GM12878 (cell line): Measurements from ENCODE around the gene HEYL. TPM values are rescaled to one million over a fixed set of nuclear protein-coding genes. Genes with fewer than 3 reads are reported as not detected.

ENCODE experiments used
- ATAC-seq: fragments of 200-7000 bp; cut with Tn5 transposase; 3 replicates; pipeline ENCODE4 v1.9.1; 2020; ENCODE audit warnings: mild to moderate bottlenecking, moderate library complexity
- BruUV-seq: library from RNA; stranded (reverse); fragments of 400-500 nt; replicated peaks from 2 replicates; lab custom pipeline; 2021; lab: Mats Ljungman, UMichigan
- CTCF ChIA-PET: fragments of 300-600 bp; sonication (Branson Sonifier 250); formaldehyde crosslinking; extraction: SDS; loops from one replicate; lab custom pipeline; 2021; ENCODE audit warnings: inconsistent platforms; lab: Yijun Ruan, JAX
- POLR2A ChIA-PET: fragments of 350-600 bp; formaldehyde crosslinking; extraction: SDS; loops from one replicate; lab custom pipeline; 2021; ENCODE audit warnings: inconsistent platforms; lab: Charles Lee
- RAD21 ChIA-PET: fragments of 300-600 bp; sonication (Branson Sonifier 250); formaldehyde crosslinking; loops from one replicate; lab custom pipeline; 2023; ENCODE audit warnings: antibody characterized with exemption; ENCODE audit not compliant: unreplicated experiment; lab: Charles Lee
- SMC1A ChIA-PET: fragments of 300-600 bp; sonication (Branson Sonifier 250); formaldehyde crosslinking; loops from one replicate; lab custom pipeline; 2023; ENCODE audit not compliant: unreplicated experiment, uncharacterized antibody; lab: Charles Lee
- DNase-seq: peaks from one replicate; pipeline ENCODE4 v3.0.0-alpha.2; 2011; ENCODE audit warnings: low read depth, low spot score
- FAIRE-seq: peaks from 3 replicates; lab custom pipeline; 2011; peaks lifted over from hg19 to GRCh38; lab: Jason Lieb, UNC
- H2AFZ ChIP-seq: 2 replicates; pipeline ENCODE4 v1.6.0; 2011; ENCODE audit warnings: low read depth, low read length, control low read depth; ENCODE audit not compliant: control insufficient read depth
- H3K27ac ChIP-seq: 2 replicates; pipeline ENCODE4 v1.5.1; 2011; ENCODE audit warnings: control low read depth; ENCODE audit not compliant: control insufficient read depth, insufficient read depth
- H3K27me3 ChIP-seq, 2 experiments: replicated peaks in 1 of 2; 2 replicates each; pipeline versions ENCODE4 v1.6.0 to v1.6.1; 2011; ENCODE audit warnings: low read length in 1 of 2; ENCODE audit not compliant: control insufficient read depth in 2 of 2, insufficient read depth in 2 of 2
- H3K36me3 ChIP-seq, 2 experiments: 2 replicates each; pipeline ENCODE4 v1.5.1; 2011; ENCODE audit warnings: low read length in 1 of 2; ENCODE audit not compliant: control insufficient read depth in 2 of 2, insufficient read depth in 2 of 2
- H3K4me1 ChIP-seq: 2 replicates; pipeline ENCODE4 v1.6.1; 2011; ENCODE audit warnings: mild to moderate bottlenecking, low read length, moderate library complexity, mixed read lengths; ENCODE audit not compliant: control insufficient read depth, insufficient read depth
- H3K4me2 ChIP-seq: 2 replicates; pipeline ENCODE4 v1.6.0; 2011; ENCODE audit warnings: control low read depth; ENCODE audit not compliant: control insufficient read depth, insufficient read depth
- H3K4me3 ChIP-seq: fragments of 200-600 bp; sonication (generic); 2 replicates; pipeline ENCODE4 v1.5.1; 2016
- H3K79me2 ChIP-seq: 2 replicates; pipeline ENCODE4 v1.6.0; 2011; ENCODE audit warnings: low read length; ENCODE audit not compliant: control insufficient read depth, insufficient read depth
- H3K9ac ChIP-seq: 2 replicates; pipeline ENCODE4 v1.8.0; 2011; ENCODE audit warnings: low read length, control low read depth, mixed read lengths; ENCODE audit not compliant: control insufficient read depth, insufficient read depth
- H3K9me3 ChIP-seq: replicated peaks from 3 replicates; pipeline ENCODE4 v1.5.1; 2011; ENCODE audit warnings: mild to moderate bottlenecking, low read length; ENCODE audit not compliant: control insufficient read depth, insufficient read depth
- H4K20me1 ChIP-seq: 2 replicates; pipeline ENCODE4 v1.6.0; 2011; ENCODE audit not compliant: control insufficient read depth, insufficient read depth
- BMI1 ChIP-seq: fragments of 450-650 bp; IDR thresholded peaks from 2 replicates; pipeline ENCODE4 v1.6.1; 2016; ENCODE audit warnings: mild to moderate bottlenecking, moderate library complexity, borderline replicate concordance
- CBX5 ChIP-seq: sonication (generic); IDR thresholded peaks from 2 replicates; pipeline ENCODE4 v1.6.1; 2016; ENCODE audit warnings: low read depth, moderate library complexity, mild to moderate bottlenecking, inconsistent platforms
- EP300 ChIP-seq, 2 experiments: fragments of 150-350 bp in 1 of 2; IDR thresholded peaks; 2 replicates each; pipeline ENCODE4 v1.6.1; 2011 to 2012; ENCODE audit warnings: low read depth in 2 of 2, low read length in 2 of 2, borderline replicate concordance in 1 of 2, improper control_type of control experiment in 1 of 2, inconsistent platforms in 1 of 2; ENCODE audit not compliant: control insufficient read depth in 1 of 2
- FOS ChIP-seq: IDR thresholded peaks from 3 replicates; pipeline ENCODE4 v1.6.1; 2011; ENCODE audit warnings: borderline replicate concordance; ENCODE audit not compliant: insufficient read length; ENCODE audit errors: extremely low read depth
- IKZF2 ChIP-seq, 2 experiments: fragments of 450-650 bp; IDR thresholded peaks; 2 replicates each; pipeline ENCODE4 v1.6.1; 2017; ENCODE audit warnings: mild to moderate bottlenecking in 2 of 2, moderate library complexity in 2 of 2
- JUNB ChIP-seq: IDR thresholded peaks from 2 replicates; pipeline ENCODE4 v1.6.1; 2016; ENCODE audit warnings: antibody characterized with exemption, mild to moderate bottlenecking
- LARP7 ChIP-seq: fragments of 450-650 bp; IDR thresholded peaks from 2 replicates; pipeline ENCODE4 v1.6.1; 2017; ENCODE audit warnings: mild to moderate bottlenecking
- MTA3 ChIP-seq: IDR thresholded peaks from 2 replicates; pipeline ENCODE4 v1.6.1; 2012; ENCODE audit warnings: low read length, inconsistent platforms, borderline replicate concordance
- NR2C1 ChIP-seq: fragments of 450-650 bp; IDR thresholded peaks from 2 replicates; pipeline ENCODE4 v1.6.1; 2017; ENCODE audit warnings: antibody characterized with exemption, mild to moderate bottlenecking, moderate library complexity
- WGBS: methylation state at CpG from one replicate; pipeline ENCODE4 v1.1.6; 2016; ENCODE audit warnings: low lambda C conversion rate; ENCODE audit not compliant: insufficient replicate concordance, insufficient coverage; ENCODE audit errors: missing lambda C conversion rate; 5-methylcytosine and 5-hydroxymethylcytosine counted together
- in situ Hi-C: fragments of 300-500 bp; cut with MboI; formaldehyde crosslinking; loops from 9 replicates; pipeline ENCODE4 v1.14.3; 2018; ENCODE audit warnings: mixed read lengths
- intact Hi-C: fragments of 100-400 bp; cut with micrococcal nuclease; formaldehyde crosslinking; loops from one replicate; pipeline ENCODE4 v1.14.2; 2022; ENCODE audit not compliant: unreplicated experiment
- polyA plus RNA-seq, 11 experiments: library from polyadenylated mRNA; depleted of rRNA in 4 of 11; unstranded in 6 of 11; stranded (reverse) in 5 of 11; fragments of >200 nt; fragmentation: Nextera tagmentation in 4 of 11; fragmentation: Illumina TruSeq in 1 of 11; extraction: Ambion mirVana in 4 of 11; extraction: Trizol in 1 of 11; gene quantifications; 1 replicate in 1 of 11; 2 replicates in 10 of 11; pipeline versions ENCODE4 v1.2.1 to v1.2.3, GENCODE V29; 2011 to 2016; ENCODE audit warnings: inconsistent platforms in 2 of 11, missing spikeins in 2 of 11, low read depth in 1 of 11
- total RNA-seq, 4 experiments: library from RNA; depleted of rRNA in 3 of 4; stranded (reverse); fragments of >200 nt in 3 of 4; fragmentation: Illumina TruSeq in 1 of 4; extraction: Trizol in 1 of 4; gene quantifications; 2 replicates each; pipeline versions ENCODE4 v1.2.1 to v1.2.3, GENCODE V29; 2013 to 2021
- TF ChIP-seq, protein P1 (sequence below): IDR thresholded peaks from 2 replicates; pipeline ENCODE4 v1.6.1; 2011; ENCODE audit warnings: low read depth, mild to moderate bottlenecking, low read length, moderate library complexity, borderline replicate concordance; ENCODE audit errors: extremely low read depth
- TF ChIP-seq, protein P2 (sequence below): IDR thresholded peaks from 2 replicates; pipeline ENCODE4 v1.6.1; 2012; ENCODE audit warnings: low read length, inconsistent platforms
- TF ChIP-seq, protein P3 (sequence below): IDR thresholded peaks from 2 replicates; pipeline ENCODE4 v1.6.1; 2012; ENCODE audit warnings: improper control_type of control experiment, low read depth, low read length; ENCODE audit not compliant: insufficient replicate concordance

HEYL gene
- total and polyA plus RNA-seq, 10 of the 15 experiments (the other 5 are each of a cell fraction or from before 2014, with no cell fraction given): under 0.01 to 0.04 TPM; not detected in 8

DNA sequence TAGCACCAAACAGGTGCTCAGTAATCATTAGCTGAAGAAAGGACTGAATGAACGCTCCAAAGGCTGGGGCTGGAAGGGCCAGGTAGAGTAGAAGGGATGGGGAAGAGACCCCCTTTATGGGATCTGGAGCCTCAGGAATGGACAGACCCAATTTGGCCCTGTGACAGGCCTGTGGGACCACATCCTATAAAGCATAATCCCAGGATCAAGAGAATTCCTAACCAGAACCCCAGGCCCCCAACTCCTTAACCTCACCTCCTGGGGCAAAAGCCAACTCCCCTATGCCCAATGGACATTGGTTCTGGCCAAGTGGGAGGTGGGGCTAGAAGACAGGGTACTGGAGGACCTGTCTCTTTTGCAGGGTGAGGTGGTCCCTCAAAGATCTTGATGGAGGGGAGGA lies 42.6 kb upstream of the HEYL start:
- no peaks in the 10 kb centered on the region for H4K20me1 ChIP-seq
- no peak overlapping the region for H3K27ac ChIP-seq
- H3K79me2 ChIP-seq: no peaks in the 10 kb centered on the region
- no peak overlapping the region for H2AFZ ChIP-seq
- peaks cover 0 to 6% of the 10 kb centered on the region in 2 experiments; a peak in 3 of 4 replicates for H3K27me3 ChIP-seq
- WGBS: 40% methylated on average over 1 of the region's 1 CpG
- POLR2A ChIA-PET: no interaction called here
- intact Hi-C loops: no loop called here
- no peaks in the 10 kb centered on the region for H3K4me1 ChIP-seq
- no peak overlapping the region for H3K4me2 ChIP-seq
- TF ChIP-seq BMI1: no peak
- TF ChIP-seq, protein P1, sequence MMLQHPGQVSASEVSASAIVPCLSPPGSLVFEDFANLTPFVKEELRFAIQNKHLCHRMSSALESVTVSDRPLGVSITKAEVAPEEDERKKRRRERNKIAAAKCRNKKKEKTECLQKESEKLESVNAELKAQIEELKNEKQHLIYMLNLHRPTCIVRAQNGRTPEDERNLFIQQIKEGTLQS: no peak
- no peak for TF ChIP-seq CBX5
- TF ChIP-seq MTA3: no peak
- TF ChIP-seq NR2C1: no peak
- TF ChIP-seq FOS: no peak
- TF ChIP-seq, protein P2, sequence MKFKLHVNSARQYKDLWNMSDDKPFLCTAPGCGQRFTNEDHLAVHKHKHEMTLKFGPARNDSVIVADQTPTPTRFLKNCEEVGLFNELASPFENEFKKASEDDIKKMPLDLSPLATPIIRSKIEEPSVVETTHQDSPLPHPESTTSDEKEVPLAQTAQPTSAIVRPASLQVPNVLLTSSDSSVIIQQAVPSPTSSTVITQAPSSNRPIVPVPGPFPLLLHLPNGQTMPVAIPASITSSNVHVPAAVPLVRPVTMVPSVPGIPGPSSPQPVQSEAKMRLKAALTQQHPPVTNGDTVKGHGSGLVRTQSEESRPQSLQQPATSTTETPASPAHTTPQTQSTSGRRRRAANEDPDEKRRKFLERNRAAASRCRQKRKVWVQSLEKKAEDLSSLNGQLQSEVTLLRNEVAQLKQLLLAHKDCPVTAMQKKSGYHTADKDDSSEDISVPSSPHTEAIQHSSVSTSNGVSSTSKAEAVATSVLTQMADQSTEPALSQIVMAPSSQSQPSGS: no peak
- TF ChIP-seq, protein P3, sequence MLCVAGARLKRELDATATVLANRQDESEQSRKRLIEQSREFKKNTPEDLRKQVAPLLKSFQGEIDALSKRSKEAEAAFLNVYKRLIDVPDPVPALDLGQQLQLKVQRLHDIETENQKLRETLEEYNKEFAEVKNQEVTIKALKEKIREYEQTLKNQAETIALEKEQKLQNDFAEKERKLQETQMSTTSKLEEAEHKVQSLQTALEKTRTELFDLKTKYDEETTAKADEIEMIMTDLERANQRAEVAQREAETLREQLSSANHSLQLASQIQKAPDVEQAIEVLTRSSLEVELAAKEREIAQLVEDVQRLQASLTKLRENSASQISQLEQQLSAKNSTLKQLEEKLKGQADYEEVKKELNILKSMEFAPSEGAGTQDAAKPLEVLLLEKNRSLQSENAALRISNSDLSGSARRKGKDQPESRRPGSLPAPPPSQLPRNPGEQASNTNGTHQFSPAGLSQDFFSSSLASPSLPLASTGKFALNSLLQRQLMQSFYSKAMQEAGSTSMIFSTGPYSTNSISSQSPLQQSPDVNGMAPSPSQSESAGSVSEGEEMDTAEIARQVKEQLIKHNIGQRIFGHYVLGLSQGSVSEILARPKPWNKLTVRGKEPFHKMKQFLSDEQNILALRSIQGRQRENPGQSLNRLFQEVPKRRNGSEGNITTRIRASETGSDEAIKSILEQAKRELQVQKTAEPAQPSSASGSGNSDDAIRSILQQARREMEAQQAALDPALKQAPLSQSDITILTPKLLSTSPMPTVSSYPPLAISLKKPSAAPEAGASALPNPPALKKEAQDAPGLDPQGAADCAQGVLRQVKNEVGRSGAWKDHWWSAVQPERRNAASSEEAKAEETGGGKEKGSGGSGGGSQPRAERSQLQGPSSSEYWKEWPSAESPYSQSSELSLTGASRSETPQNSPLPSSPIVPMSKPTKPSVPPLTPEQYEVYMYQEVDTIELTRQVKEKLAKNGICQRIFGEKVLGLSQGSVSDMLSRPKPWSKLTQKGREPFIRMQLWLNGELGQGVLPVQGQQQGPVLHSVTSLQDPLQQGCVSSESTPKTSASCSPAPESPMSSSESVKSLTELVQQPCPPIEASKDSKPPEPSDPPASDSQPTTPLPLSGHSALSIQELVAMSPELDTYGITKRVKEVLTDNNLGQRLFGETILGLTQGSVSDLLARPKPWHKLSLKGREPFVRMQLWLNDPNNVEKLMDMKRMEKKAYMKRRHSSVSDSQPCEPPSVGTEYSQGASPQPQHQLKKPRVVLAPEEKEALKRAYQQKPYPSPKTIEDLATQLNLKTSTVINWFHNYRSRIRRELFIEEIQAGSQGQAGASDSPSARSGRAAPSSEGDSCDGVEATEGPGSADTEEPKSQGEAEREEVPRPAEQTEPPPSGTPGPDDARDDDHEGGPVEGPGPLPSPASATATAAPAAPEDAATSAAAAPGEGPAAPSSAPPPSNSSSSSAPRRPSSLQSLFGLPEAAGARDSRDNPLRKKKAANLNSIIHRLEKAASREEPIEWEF: no peak
- no peak for TF ChIP-seq IKZF2 (IDR thresholded peaks at IDR 0.05)
- TF ChIP-seq EP300 (IDR thresholded peaks at IDR 0.05; ENCODE audit: borderline replicate concordance in 1 of 2, control insufficient read depth in 1 of 2, low read depth in 2 of 2, low read length in 2 of 2): no peak
- TF ChIP-seq LARP7: no peak
- TF ChIP-seq JUNB: no peak
- TF ChIP-seq, all 136 proteins: peak for 0
- RAD21 ChIA-PET: interaction anchor here (0.9 kb wide), 1 partner anchor 12 kb away, joined by 3 read pairs; no protein-coding TSS in a partner anchor
- BruUV-seq: no TSS peak
- ATAC-seq (no peak), DNase-seq (no peak), FAIRE-seq (no peak)
- H3K9ac ChIP-seq: no peak overlapping the region
- H3K9me3 ChIP-seq: no peaks in the 10 kb centered on the region
- SMC1A ChIA-PET: interaction anchor here (1.1 to 1.4 kb wide), 3 partner anchors 11 to 16 kb away, joined by 3 to 6 read pairs (median 3); partner anchors contain the start of gene NT5C1A
- in situ Hi-C loops: no loop called here
- H3K4me3 ChIP-seq: no peak overlapping the region
- H3K36me3 ChIP-seq: no peaks in the 10 kb centered on the region
- CTCF ChIA-PET: interaction anchor here (1.7 to 4.1 kb wide), 3 partner anchors 11 to 71 kb away, joined by 8 to 36 read pairs (median 10); partner anchors contain the start of gene NT5C1A
